SU-DHL-6 (cell line): ENCODE results near the gene SPATS1.
"Not testable (repeated sequence)": the region's sequence is repeated elsewhere in the genome, so short reads cannot be mapped to it uniquely, and the experiment has no call there.

Experiments
- H2AFZ ChIP-seq: fragments of 200-600 bp; sonication (generic); 2 replicates; pipeline ENCODE4 v1.6.1; 2014; ENCODE audit warnings: low read depth, mild to moderate bottlenecking, moderate library complexity, mixed read lengths, antibody characterized with exemption, low read length; ENCODE audit not compliant: severe bottlenecking
- H3F3A ChIP-seq: fragments of 200-600 bp; shearing (Covaris generic); 2 replicates; pipeline ENCODE4 v1.6.0; 2016; ENCODE audit warnings: antibody characterized with exemption, mild to moderate bottlenecking; ENCODE audit not compliant: insufficient read depth
- H3K27ac ChIP-seq: fragments of 200-600 bp; sonication (generic); 2 replicates; pipeline ENCODE4 v1.5.1; 2016; ENCODE audit warnings: low read depth, mild to moderate bottlenecking, low read length, moderate library complexity, mixed read lengths
- H3K27me3 ChIP-seq: fragments of 200-600 bp; sonication (generic), shearing (Covaris generic); 2 replicates; pipeline ENCODE4 v1.6.0; 2014; ENCODE audit warnings: mild to moderate bottlenecking, low read length
- H3K36me3 ChIP-seq: fragments of 200-600 bp; sonication (generic); 2 replicates; pipeline ENCODE4 v1.6.1; 2014; ENCODE audit warnings: mild to moderate bottlenecking, low read length, mixed read lengths
- H3K4me2 ChIP-seq: fragments of 300-600, 200-600 bp; shearing (Covaris generic), sonication (generic); 2 replicates; pipeline ENCODE4 v1.6.0; 2014; ENCODE audit warnings: low read length, low read depth, mild to moderate bottlenecking; ENCODE audit not compliant: poor library complexity, severe bottlenecking
- H3K4me3 ChIP-seq: fragments of 200-600 bp; sonication (generic); 2 replicates; pipeline ENCODE4 v1.5.1; 2014; ENCODE audit warnings: antibody characterized with exemption, low read length, mild to moderate bottlenecking, mixed read lengths; ENCODE audit not compliant: insufficient read depth, poor library complexity, severe bottlenecking
- H3K79me2 ChIP-seq: fragments of 200-600 bp; sonication (generic); 2 replicates; pipeline ENCODE4 v1.6.1; 2014; ENCODE audit warnings: mild to moderate bottlenecking, low read length, moderate library complexity; ENCODE audit not compliant: insufficient read depth
- H3K9ac ChIP-seq: fragments of 200-600 bp; sonication (generic); 2 replicates; pipeline ENCODE4 v1.7.0; 2014; ENCODE audit warnings: mild to moderate bottlenecking, low read length
- H3K9me2 ChIP-seq: fragments of 200-600 bp; sonication (generic); replicated peaks from 2 replicates; pipeline ENCODE4 v1.6.1; 2014; ENCODE audit warnings: low read length; ENCODE audit not compliant: insufficient read depth
- H3K9me3 ChIP-seq: fragments of 200-600 bp; sonication (generic); 2 replicates; pipeline ENCODE4 v1.6.1; 2014; ENCODE audit warnings: low read length, mixed read lengths; ENCODE audit not compliant: insufficient read depth
- H4K20me1 ChIP-seq: fragments of 200-600 bp; sonication (generic); 2 replicates; pipeline ENCODE4 v1.6.1; 2014; ENCODE audit warnings: low read depth, mild to moderate bottlenecking, antibody characterized with exemption, low read length, moderate library complexity, mixed read lengths
- CTCF ChIP-seq: fragments of 200-600 bp; sonication (generic); IDR thresholded peaks from one replicate; pipeline ENCODE4 v1.5.1; 2017; ENCODE audit warnings: antibody characterized with exemption, mild to moderate bottlenecking, low read length, moderate library complexity; ENCODE audit not compliant: insufficient read depth, poor library complexity, severe bottlenecking
- EZH2phosphoT487 ChIP-seq: fragments of 200-600 bp; sonication (generic), shearing (Covaris generic); conservative IDR thresholded peaks from 2 replicates; pipeline ENCODE4 v1.6.1; 2018; ENCODE audit warnings: mild to moderate bottlenecking, antibody characterized with exemption, low read length, moderate library complexity, mixed read lengths

SPATS1 gene

DNA sequence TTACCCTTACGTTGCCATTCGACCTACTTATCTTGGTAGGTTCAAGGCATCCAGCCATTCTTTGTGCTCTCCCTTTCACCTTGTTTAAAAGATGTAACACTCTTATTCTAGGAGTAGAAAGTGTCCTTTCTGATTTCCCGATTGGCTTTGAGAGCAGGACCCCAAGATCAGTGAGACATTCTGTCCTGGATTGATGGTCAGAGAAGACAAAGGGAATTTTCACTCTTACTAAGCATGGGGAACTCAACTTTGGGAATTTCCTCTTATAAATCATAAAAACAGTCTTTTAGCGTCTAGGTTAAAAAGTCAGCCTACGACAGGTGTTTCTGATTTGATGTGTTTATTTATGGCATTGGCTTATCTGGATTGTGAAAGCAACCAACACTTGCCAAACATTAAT is 26.5 kb upstream of the SPATS1 start:
- Histone ChIP-seq H3K36me3 (no peaks in the 10 kb centered on the region), H2AFZ (no peak overlapping the region), H3K9ac (no peak overlapping the region), H4K20me1 (no peaks in the 10 kb centered on the region), H3K4me3 (no peak overlapping the region), H3F3A (no peaks in the 10 kb centered on the region), H3K79me2 (peaks cover 12% of the 10 kb centered on the region; the same call in 1 of the 2 replicates), H3K27me3 (no peaks in the 10 kb centered on the region), H3K27ac (no peak overlapping the region), H3K9me3 (no peaks in the 10 kb centered on the region), H3K9me2 (no peaks in the 10 kb centered on the region), H3K4me2 (no peak overlapping the region)
- TF ChIP-seq CTCF, result no peak
- TF ChIP-seq EZH2phosphoT487, result no peak

GRCh38 chr6:44316481-44316880 is 26.0 kb upstream of the SPATS1 start:
- Histone ChIP-seq H3K9me2 (no peaks in the 10 kb centered on the region), H3K4me2 (no peak overlapping the region), H3F3A (no peaks in the 10 kb centered on the region), H3K27me3 (no peaks in the 10 kb centered on the region), H3K36me3 (no peaks in the 10 kb centered on the region), H3K27ac (no peak overlapping the region), H3K4me3 (no peak overlapping the region), H3K9me3 (no peaks in the 10 kb centered on the region), H4K20me1 (no peaks in the 10 kb centered on the region), H2AFZ (no peak overlapping the region), H3K79me2 (peaks cover 12% of the 10 kb centered on the region; the same call in 1 of the 2 replicates), H3K9ac (no peak overlapping the region)
- no peak for TF ChIP-seq CTCF
- TF ChIP-seq EZH2phosphoT487, result no peak

GRCh38 chr6:44317136-44317631 is 25.3 kb upstream of the SPATS1 start:
- H3K36me3 ChIP-seq, H4K20me1 ChIP-seq, H3K9me3 ChIP-seq, H3K27ac ChIP-seq, H3K9me2 ChIP-seq, H3K4me3 ChIP-seq, H3K9ac ChIP-seq, H3F3A ChIP-seq, H2AFZ ChIP-seq, H3K79me2 ChIP-seq, H3K27me3 ChIP-seq, H3K4me2 ChIP-seq: not testable (repeated sequence)

DNA sequence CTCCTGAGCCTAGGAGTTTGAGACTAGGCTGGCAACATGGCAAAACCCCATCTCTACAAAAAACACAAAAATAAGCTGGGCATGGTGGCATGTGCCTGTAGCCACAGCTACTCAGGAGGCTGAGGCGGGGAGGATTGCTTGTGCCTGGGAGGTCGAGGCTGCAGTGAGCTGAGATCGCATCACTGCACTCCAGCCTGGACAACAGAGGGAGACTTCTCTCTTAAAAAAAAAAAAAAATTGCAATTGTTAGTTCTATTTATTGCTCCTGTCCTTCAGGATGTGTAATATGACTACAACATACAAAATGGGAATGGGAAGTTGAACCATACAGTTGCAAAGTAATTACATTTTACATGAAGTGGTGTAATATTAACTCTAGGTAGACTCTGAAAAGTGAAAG is 21.2 kb upstream of the SPATS1 start:
- no peak overlapping the region for H3K4me2 ChIP-seq
- no peak overlapping the region for H2AFZ ChIP-seq
- no peak overlapping the region for H3K4me3 ChIP-seq
- no peaks in the 10 kb centered on the region for H3K9me3 ChIP-seq
- no peaks in the 10 kb centered on the region for H3F3A ChIP-seq
- TF ChIP-seq EZH2phosphoT487, result no peak
- no peaks in the 10 kb centered on the region for H3K36me3 ChIP-seq
- no peaks in the 10 kb centered on the region for H3K79me2 ChIP-seq
- no peaks in the 10 kb centered on the region for H3K27me3 ChIP-seq
- no peaks in the 10 kb centered on the region for H4K20me1 ChIP-seq
- no peaks in the 10 kb centered on the region for H3K9me2 ChIP-seq
- H3K27ac ChIP-seq, result no peak overlapping the region
- H3K9ac ChIP-seq, result no peak overlapping the region
